GM18498 (cell line): ENCODE results near the gene COQ4.
"Not testable (repeated sequence)": the region's sequence is repeated elsewhere in the genome, so short reads cannot be mapped to it uniquely, and the experiment has no call there.

ENCODE experiments used
- ATAC-seq: cut with Tn5 transposase; IDR thresholded peaks from one replicate; pipeline ENCODE4 v1.9.1; 2021; ENCODE audit warnings: mild to moderate bottlenecking, moderate library complexity; ENCODE audit not compliant: unreplicated experiment

The COQ4 gene

DNA sequence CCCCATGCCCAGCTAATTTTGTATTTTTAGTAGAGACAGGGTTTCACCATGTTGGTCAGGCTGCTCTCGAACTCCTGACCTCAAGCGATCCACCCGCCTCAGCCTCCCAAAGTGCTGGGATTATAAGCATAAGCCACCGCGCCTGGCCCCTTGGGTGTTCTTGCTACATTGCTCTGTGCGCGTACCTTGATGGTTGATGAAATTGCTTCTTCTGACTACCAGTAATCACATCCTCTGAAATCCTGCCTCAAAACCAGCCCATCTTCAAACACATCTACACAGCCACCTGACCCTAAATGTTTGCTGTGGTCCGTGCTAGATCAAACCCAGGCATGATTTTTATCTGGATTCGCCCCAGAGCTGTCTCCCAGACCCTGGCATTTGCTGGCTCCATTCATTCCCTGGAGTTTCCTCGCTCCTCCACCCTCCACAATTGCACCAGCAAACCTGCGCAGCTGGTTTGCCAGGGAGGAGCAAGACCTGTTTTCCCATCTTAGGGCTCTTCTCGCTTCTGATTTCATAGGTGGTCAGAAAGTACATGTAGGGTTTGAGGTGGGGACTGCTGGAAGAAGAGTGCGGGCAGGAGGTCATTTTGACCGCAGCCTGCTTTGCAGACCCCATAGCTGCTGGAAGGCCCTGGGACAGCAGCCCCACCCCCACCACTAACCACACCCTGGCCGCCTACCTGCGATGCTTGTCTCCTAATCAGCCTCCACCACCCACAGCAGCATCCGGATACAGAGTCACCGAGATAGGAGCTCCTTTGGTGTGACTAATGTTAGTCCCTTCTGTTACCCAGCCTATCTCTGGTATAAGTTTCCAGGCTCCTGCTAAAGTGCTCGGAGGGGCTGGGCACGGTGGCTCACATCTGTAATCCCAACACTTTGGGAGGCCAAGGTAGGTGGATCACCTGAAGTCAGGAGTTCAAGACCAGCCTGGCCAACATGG lies 23.8 kb upstream of the COQ4 start:
- no peak for ATAC-seq

DNA sequence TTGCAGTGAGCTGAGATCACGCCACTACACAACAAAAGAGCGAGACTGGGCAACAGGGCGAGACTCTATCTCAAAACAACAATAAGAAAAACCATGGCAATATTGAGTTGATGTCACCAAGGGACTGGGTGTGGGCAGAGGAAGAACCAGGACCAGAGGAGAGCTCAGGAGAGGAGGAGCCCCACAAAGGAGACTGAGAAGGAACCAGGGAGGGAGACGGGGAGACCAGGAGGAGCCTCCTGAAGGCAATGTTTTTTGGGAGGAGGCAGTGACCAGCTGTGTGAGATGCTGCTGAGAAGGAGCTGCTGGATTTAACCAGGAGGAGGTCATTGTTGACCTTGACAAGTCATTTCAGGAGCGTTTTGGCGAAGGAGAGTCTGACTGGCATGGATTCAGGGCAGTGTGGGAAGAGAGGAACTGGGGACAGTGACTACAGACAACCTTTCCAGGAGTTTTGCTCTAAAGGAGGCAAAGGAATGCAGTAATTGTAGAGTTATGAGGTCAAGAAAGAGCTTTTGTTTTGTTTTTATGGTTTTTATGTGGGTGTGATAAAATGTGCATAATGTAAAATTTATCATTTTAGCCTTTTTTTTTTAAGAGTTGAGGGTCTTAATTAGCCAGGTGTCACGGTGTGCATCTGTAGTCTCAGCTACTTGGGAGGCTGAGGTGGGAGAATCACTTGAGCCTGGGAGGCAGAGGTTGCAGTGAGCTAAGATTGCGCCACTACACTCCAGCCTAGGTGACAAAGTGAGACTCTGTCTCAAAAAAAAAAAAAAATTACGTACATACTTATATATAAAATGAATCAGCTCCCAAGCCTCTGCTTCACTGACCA lies 18.3 kb upstream of the COQ4 start:
- no peak for ATAC-seq

- ATAC-seq, result no peak
Observed at GRCh38 chr9:128304971-128305288, 17.7 kb upstream of the COQ4 start.

DNA sequence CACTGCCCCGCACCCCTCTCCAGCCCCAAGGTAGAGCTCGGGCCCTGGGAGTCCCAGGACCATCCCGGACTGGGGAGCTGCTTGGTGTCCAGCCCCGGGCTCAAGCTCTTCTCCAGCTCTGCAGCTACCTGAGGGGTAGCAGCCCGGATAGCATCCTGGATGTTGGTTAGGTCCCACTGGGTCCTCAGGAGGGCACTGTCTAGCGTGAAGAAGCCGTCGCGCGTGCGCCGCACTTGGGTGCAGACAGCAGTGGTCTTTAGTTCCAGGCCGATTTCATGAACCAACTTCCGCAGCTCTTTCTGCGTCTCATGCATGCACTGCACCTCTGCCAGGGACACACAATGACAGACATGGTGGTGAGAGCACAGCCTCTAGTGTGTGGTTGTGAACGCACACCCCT lies 13.1 kb upstream of the COQ4 start:
- no peak for ATAC-seq

DNA sequence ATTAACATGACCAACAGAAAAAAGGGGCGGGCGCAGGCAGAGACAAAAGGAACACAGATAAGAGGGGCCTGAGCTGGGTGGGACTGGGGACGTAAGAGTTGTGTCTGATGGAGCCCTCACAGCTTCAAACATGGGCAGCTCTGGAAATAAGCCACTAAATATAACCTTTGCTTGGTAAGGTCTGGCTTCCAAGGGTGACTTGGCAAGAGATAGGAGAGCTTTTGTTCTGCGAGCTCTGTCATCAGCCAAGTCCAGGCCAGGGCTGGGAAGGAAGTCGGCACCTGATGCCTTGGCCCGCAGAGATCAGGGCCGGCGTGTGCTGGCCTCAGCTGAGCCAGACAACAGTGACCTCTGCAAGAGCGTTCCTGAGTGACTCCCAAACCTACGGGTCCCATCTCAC lies 12.2 kb upstream of the COQ4 start:
- ATAC-seq, result no peak

DNA sequence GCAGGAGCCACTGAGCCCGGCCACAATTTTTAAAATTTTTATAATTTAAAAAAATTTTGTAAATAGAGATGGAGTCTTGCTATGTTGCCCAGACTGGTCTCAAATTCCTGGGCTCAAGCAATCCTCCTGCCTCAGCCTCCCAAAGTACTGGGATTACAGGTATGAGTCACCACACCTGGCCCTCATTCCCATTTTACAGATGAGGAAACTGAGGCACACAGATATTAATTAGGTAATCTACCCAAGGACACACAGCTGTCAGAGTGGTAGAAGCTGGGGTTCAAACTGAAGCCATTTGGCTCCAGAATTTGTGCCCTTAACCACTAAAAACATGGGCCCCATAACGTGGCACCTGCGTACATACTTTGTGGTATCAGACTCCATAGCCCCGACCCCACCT lies 7.9 kb upstream of the COQ4 start:
- no peak for ATAC-seq

DNA sequence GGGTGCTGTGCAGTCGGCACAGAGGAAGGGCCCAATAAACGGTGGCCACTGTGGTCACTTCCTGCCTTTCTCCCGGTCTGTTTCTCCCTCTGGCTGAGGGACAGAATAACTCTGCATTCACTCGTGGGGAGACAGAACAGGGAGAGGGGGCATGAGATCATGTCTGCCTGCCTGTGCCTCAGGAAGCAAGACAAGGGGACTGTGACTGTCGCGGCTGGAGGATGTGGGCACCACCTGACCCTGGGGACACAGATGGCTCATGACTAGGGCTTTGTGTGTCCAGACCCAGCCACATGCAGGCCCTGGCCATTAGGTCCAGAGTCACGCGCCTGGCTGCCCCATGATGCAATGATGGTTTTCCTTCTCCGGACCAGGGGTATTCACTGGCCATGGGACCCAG lies 6.2 kb upstream of the COQ4 start:
- ATAC-seq, result no peak

- ATAC-seq, result no peak
Observed at GRCh38 chr9:128317629-128318028, 5.0 kb upstream of the COQ4 start.

DNA sequence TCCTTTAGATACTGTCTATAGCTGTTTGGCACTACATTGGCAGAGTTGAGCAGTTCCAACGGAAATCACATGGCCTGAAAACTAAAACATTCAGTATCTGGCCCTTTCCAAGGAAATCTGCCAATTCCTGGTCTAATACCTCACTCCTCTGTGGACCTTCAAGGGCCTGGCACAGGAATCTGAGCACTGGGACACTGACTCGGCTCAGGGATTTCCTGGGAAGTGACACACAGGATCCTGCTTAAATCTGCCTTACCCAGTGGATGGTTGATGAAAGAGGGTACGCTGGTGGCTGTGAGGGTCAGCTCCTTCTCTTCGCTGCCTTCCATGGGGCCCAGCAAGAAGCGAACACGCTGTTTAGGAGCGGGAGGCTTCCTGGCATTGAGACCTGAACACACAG lies 1.3 kb upstream of the COQ4 start:
- ATAC-seq, result no peak

GRCh38 chr9:128321879-128322403 lies 698 bp upstream of the COQ4 start:
- peak; percentile 12 for ATAC-seq

- no peak for ATAC-seq
Observed at GRCh38 chr9:128323212-128323730, 632 bp downstream of the COQ4 start.

DNA sequence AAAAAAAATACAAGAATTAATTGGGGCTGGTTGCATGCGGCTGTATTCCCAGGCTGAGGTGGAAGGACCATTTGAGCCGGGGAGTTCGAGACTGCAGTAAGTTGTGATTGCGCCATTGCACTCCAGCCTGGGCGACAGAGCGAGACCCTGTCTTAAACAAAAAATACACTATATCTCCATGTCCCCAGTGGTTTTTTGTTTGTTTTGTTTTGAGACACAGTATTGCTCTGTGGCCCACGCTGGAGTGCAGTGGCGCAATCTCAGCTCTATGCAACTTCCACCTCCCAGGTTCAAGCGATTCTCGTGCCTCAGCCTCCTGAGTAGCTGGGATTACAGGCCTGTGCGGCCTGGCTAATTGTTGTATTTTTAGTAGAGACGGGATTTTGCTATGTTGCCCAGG lies 1.2 kb downstream of the COQ4 start:
- no peak for ATAC-seq

DNA sequence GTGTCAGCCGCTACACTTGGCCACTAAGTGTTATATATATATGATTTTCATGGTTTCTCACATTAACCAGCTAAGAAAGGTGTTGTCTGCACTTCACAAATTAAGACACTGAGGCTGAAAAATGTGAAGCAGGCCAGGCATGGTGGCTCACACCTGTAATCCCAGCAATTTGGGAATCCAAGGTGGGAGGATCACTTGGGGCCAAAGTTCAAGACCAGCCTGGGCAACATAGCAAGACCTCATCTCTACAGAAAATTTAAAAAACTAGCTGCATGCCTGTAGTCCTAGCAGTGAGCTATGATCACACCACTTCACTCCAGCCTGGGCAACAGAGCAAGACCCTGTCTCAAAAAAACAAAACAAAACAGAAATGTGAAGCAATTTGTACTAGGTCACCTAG lies 1.8 kb downstream of the COQ4 start:
- ATAC-seq, result no peak

DNA sequence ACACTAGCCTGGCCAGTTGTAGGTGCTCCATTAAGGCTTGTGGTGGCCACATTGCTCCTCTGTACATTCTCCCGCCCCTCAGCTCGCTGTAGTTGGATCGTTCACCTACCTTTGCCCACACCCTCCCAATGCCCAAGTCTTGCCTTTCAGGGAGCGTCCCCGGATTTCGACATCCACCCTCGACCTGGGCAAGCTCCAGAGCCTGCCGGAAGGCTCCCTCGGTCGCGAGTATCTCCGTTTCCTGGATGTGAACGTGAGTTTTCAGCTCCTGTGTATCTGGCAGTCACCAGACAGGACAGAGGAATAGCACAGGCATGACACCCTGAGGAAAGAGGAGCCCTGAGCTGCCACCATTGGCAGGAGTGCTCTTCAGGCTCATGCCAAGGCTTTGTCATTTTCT lies 3.0 kb downstream of the COQ4 start:
- no peak for ATAC-seq

DNA sequence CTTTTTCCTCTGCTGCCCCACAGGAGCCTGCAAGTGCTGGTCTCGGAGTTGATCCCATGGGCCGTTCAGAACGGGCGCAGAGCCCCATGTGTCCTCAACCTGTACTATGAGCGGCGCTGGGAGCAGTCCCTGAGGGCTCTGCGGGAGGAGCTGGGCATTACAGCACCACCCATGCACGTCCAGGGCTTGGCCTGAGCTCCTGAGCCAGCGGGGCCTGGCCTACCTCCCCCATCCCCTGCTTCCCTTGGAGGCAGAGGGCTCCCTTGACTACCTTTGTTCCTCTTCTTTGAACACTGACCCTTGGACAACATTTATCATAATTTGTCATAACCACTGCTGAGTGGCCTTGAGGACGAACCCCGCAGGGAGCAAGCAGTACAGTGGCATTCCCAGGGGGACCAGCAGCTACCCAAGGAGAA lies 10.8 kb downstream of the COQ4 start:
- no peak for ATAC-seq

DNA sequence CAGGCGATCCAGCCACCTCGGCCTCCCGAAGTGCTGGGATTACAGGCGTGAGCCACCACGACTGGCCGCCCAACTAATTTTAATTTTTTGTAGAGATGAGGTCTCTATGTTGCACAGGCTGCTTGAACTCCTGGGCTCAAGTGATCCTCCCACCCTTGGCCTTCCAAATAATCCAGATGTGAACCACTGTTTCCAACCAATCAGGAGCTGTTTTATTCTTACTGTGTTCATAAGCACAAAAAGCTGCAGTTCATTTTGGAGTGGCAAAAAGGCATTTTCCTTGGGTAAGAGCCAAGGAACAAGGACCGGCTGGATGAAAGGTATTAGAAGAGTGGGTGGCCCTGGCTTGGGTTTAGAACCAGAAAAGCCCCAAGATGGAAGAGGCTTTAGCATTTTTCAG lies 12.5 kb downstream of the COQ4 start:
- ATAC-seq, result no peak

DNA sequence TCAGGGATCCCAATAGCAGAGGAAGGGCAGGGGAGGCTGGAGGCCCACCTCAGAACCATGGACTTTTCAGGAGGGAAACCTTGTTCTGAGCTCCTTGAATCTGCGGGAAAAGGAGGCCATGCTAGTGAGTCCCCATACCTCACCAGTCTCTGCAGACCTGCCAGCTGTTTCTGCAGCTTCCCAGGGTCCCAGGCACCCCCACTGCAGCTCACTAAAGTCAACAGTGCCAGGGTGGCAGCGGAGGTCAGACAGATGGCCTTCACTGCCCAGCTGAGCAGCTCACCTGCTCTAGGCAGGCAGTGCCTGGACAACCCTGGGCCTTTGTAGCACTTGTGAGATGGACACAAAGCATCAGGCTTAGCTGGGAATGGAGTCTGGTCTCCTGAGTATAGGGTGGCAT lies 13.3 kb downstream of the COQ4 start:
- no peak for ATAC-seq

DNA sequence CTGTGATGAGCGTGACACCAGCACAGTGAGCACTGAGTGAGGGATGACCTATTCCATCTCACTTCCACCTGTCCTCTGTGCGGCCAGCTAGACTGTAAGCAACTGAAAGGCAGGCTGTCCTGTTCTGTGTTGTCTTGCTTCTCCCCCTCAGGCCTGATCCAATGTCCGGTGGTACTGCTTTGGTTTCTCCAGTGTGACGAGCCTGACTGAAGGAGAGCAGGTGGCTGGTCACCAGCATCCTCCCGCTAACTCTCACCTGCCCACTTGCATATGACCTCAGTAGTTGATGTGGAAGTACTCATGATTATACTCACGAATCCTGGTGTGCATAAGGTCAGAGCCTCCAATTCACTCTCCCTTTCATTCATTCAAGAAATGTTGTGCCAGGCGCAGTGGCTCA lies 15.3 kb downstream of the COQ4 start:
- ATAC-seq, result no peak

GRCh38 chr9:128338852-128339614 lies 16.4 kb downstream of the COQ4 start:
- not testable (repeated sequence) for ATAC-seq

DNA sequence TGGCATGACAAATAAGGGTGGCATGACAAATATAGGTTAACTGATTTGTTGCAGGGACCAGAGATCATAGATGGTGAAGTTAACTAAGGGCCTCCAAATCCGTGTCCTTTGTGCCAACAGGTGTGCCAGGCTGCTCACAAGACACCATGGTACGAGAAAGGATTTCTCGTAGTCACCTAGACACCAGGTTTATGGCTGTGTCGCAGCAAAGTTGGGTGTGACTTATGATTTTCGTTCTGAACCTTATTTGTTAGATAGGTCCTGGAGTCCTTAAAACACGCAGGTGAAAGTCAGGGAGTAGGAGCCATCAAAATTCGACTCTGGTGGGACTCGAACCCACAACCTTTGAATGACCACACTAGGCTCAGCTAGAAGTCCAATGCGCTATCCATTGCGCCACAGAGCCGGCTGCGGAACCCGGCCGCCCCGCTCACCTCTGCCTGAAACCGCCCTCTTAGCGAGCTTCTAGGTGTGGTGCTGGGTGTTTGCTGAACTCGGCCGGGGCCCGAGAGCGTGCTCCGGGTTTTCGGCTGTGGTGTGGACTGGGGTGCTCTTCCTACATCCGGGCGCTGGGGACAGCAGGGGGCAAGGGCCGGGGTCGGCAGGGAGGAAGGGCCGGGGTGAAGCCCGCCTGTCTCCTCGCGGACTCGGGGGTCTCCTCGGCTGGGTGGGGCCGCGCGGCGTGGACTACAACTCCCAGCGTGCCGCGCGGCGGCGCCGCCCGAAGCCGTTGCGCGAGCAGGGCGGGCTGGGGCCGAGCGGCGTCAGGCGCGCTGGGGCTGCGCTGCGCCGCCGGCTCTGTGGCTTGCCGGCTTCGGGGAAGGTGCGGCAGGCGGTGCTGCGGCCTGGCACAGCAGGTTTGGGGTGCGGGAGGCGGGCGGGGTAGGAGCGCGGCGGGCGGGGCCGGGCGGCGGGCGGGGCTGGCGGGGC lies 17.4 kb downstream of the COQ4 start, which contains the start of gene SLC27A4:
SLC27A4 (plus strand) TSS at position 767 of the 930 bp plus-strand sequence. CDS start 2,606 bp downstream, outside the sequence.
- peak; percentile 86 for ATAC-seq
